Stimulated activated CD8-positive, alpha-beta memory T cell treated with anti-CD3 and anti-CD28 coated beads, Interleukin-7, amount 100 ng/mL, for 24 hours (primary cell): ENCODE data around the gene KLF8.
A peak's percentile ranks its signal among the peaks of the same experiment; 100 is the strongest.
"Not testable (repeated sequence)": the region's sequence is repeated elsewhere in the genome, so short reads cannot be mapped to it uniquely, and the experiment has no call there.

Experiments used
- DNase-seq: peaks from one replicate; pipeline ENCODE4 v3.0.0-alpha.2; 2020; ENCODE audit warnings: low read depth

The KLF8 gene

DNA sequence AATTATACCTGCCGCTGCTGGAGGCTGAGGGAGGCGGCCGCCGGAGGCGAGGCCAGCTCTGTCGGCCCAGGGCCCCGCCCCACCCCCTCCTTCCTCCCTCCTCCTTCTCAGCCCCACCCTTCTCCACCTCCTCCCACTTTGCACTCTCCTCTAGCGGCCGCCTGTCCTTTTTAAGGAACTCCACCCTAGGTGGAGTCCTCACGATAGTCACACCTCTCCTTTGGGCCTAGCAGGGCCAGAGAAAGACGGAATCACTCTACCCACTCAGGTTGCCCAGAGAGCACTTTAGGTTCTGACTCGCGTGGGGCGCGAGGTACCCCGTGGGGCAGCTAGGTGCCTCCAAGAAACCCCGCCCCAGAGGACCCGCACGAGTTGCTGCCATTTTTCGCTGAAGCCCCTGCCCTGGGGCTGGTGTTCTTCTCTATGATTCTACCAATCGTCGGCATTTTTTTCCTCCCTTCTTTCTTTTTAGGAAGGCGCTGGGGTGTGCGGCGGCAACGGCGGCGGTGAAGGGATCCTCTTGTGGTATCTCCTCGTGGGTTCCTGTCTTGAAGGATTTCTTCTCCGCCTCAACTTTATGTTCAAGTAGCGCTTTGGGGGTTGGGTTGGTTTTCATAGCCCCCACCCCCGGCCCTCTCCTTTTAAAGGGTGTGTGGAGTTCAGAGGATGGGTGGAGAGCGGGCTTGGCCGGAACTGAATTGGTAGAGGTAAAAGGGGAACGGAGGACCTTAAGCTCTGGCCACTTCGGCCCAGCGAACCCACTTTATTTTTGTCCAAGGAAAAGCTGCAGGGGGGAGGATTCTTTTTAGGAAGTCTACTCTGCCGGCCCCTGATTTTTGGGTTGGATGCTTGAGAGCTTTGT, at the start of gene KLF8:
KLF8 (plus strand) TSS at position 136 of the 862 bp plus-strand sequence. CDS start 979 bp downstream, outside the sequence.
- DNase-seq = no peak

DNA sequence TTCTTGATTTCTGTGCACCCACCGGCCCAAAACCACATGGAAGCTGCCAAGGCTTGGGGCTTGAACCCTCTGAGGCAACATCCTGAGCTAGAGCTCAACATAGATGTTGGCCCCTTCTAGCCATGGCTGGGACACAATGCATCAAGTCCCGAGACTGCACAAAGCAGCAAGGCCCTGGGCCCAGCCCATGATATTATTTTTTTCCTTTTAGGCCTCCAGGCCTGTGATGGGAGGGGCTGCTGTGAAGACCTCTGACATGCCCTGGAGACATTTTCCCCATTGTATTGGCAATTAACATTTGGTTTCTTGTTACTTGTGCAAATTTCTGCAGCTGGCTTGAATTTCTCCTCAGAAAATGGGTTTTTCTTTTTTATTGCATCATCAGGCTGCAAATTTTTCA, 25.2 kb upstream of the KLF8 start:
- DNase-seq = not testable (repeated sequence)

DNA sequence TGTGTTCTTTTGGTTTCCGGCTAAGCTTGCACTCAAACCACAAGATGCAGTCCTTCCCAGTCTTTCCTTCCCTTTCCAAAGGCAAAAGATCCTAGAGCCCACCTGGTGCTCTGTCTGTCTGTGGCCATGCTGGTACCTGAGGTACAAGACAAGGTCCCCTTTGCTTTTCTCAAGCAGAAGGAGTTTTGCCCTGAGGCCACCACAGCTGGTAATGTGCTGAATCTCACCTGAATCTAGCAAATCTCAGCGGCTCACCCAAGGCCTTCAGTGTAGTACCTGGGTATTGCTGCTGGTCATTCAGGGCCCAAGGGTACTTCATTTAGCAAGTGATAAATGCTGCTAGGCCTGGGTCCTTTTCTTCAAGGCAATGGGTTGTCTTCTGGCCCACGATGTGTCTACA, 20.5 kb upstream of the KLF8 start:
- no peak for DNase-seq

DNA sequence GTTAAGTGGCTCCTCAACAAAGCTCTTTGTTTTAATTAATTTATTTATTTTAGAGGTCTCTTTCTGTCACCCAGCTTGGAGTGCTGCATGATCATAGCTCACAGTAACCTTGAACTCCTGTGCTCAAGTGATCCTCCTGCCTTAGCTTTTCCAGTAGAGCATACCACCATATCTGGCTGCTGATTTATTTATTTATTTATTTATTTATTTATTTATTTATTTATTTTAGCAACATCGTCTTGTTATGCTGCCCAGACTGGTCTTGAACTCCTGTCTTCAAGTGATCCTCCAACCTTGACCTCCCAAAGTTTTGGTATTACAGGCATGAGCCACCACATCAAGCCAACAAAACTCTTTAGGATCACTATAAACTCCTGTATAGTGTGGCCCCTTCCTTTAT, 15.8 kb upstream of the KLF8 start:
- DNase-seq = no peak

DNA sequence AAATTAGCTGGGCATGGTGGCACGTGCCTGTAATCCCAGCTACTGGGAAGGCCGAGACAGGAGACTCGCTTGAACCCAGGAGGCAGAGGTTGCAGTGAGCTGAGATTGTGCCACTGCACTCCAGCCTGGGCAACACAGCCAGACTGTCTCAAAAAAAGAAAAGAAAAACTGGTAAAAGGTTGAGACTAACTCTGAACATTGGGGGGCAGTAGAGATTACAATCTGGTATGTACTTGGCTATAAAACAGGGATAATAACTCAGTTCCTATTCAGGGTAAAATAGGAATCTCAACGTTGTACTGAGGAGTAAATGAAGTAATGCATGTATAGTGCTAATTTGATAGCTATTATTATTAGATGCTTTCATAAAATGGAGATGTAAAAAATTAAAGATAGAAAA, 12.5 kb upstream of the KLF8 start:
- DNase-seq = no peak

DNA sequence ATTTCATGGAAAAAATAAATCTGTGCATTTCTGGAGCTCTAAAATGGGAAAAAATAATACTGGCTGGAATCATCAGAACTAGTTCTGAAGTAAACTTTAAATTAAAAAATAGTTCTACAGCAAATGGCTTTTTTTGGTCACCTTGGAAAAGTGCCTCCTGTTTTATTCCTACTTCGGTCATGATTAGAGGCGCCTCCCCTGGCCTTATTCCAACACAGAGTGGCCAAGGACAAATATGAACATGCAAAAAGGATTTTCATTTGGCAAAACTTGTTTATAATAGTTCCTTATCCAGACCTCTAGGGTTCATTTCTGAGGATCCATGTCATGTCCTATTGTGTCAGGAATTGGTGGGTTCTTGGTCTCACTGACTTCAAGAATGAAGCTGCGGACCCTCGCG, 11.1 kb upstream of the KLF8 start:
- DNase-seq = no peak

DNA sequence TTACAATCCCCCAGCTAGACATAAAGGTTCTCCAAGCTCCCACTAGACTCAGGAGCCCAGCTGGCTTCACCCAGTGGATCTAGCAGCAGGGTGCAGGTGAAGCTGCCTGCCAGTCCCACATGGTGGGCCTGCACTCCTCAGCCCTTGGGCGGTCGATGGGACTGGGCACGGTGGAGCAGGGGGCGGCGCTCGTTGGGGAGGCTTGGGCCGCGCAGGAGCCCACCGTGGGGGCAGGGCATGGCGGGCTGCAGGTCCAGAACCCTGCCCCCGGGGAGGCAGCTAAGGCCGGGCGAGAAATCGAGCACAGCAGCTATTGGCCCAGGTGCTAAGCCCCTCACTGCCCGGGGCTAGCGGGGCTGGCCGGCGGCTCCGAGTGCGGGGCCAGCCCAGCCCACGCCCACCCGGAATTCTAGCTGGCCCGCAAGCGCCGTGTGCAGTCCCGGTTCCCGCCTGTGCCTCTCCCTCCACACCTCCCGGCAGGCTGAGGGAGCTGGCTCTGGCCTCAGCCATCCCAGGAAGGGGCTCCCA, 9.6 kb upstream of the KLF8 start:
- DNase-seq = no peak

DNA sequence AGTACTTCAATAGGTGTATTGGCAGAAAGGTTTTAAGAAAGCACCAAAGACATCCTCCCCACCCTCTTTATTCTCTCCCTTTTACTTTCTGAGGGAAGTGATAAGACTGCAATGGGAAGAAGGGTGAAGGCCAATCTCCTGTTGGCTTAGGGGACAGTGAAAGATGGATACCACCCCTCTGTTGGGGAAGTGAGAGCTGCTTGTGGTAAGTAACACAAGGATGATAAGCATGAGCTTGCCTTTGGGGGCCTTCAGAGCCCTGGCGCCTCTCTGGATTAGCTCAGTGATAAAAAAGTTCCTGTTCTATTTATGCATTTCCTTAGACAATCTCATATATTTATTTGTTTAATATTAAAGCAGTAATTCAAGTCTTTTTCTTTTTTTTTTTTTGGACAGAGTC, 5.2 kb upstream of the KLF8 start:
- no peak for DNase-seq

DNA sequence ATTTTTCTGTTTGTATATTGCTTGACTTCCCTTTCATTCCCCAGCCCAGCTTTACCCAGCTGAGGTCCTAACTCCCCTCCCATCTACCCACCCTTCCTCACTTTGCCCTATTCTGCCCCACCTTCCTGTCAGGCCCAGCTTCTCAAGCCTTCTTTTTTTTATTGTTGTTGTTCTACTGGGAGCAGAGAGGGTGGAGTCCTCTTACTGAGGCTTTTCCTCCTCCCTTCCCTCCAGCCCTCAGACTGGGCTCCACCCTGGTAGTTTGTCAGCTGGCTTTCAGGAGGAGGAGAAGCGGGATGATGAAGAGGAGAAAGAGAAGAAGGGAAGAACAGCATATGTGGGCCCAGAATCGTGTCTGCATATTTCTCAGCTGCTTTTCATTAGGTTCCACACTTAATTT, 3.2 kb upstream of the KLF8 start:
- no peak for DNase-seq

DNA sequence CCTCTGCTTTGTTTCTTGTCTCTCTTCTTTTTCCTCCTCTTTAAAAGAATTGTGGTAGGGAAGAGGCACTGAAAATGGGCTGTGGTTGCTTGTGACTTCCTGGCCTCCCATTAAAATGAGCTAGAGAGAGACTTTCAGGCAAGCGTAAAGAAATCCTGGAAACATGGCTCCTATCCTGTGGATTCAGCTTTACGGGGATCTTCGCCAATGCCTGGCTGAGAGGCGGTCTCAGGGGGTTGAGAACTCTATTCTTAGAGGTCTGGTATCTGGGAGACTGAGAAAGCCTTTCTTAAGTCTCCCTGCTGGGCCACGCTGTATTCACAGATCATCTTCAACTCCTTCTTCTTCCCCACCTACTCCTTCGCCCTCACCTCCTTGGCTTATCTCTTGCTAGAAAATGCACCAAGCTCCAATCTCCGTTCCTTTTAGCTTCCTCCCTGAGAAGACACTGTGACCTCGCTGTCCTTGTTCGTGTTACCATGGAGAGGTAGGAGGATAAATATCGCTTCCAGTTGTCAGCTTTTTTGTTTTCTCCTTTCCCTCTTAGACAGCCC, 542 bp upstream of the KLF8 start:
- DNase-seq = no peak

DNA sequence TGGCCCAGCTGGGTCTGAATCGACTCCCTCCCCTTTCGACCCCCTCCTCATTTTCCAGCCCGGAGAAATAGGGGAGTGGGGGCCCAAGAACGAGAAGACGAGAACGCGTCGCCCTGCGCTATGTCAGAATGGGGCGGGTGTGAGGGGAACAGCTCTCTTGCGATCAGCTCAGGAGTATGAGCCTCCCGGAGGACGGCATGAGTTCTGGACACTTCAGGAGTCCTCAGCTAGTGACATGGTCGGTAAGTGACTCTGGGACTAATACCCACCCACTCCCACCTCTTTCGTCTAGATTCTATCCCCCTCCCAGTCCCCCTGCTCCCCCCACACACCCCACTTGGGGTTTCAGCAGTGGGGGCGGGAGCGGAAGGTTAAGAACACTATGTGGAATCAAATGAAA, 944 bp downstream of the KLF8 start:
- no peak for DNase-seq

DNA sequence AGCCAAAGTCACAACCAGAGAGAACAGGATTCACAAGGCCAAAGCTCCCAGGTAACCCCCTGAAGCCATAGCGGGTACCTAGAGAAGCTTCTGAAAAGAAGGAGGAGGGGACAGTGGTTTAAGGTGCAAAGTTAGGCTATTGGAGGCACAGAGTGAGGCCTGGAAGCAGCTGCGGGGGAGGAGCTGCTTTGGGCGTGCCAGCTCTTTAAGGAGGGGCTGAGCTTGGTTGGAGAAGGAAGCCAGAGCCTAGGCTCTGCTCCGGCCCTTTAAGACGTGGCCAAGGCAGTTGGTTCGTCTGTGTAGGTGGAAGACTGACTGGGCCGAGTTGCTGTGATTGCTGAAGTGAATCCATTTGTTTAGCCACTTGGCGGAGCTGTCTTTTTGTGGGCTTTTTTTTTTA, 1.5 kb downstream of the KLF8 start:
- no peak for DNase-seq

DNA sequence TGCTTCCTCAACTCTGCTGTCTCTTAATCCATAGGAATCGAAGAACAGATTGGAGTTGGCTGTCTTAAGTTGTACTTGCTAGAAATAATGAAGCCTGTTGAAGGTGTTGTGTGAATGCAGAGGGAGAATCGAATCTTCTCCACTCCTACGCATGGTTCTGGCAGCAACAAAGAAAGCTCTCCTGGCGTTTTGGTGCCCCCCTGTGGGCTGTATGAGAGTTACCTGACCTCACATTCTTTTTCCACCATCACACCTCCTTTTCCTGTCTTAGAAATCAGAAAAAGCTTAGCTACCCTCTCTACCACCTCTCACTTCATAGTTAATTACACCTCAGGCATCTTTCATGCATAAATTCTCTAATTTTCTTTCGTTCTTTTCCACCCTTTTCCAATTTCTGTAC, 16.3 kb downstream of the KLF8 start:
- DNase-seq = peak; percentile 21

DNA sequence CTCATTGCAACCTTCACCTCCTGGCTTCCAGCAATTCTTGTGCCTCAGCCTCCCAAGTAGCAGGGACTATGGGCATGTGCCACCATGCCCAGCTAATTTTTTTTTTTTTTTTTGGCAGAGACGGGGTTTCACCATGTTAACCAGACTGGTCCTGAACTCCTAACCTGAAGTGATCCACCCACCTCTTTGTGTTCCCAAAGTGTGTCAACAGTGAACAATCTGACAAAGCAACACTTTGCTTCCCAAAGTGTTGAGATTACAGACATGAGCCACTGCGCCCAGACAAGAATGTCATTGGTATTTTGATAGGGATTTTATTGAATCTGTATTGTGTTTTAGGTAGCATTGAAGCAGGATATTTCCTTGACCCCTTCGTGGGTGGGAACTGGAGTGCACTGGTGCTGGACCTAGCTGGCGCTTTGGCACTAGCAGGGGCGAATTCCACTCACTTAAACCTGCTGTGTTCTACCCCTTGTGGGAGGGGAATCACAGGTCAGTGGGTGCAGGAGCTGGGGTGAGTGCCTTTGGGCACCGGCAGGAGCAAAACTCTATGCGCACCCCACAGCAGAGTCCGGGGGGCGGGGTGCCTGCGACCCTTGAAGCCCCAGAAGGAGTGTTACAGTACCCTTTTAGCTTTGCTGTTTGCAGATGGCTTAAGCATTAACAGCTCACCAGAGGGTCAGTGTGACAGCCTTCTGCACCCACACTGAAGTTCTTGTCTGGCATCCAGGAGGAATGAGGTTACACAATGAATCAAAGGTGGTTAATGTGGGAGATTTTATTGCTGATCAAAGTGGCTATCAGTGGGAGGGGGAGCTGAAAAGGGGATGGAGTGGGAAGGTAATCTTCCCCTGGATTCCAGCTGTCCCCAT, 21.9 kb downstream of the KLF8 start:
- DNase-seq = no peak

DNA sequence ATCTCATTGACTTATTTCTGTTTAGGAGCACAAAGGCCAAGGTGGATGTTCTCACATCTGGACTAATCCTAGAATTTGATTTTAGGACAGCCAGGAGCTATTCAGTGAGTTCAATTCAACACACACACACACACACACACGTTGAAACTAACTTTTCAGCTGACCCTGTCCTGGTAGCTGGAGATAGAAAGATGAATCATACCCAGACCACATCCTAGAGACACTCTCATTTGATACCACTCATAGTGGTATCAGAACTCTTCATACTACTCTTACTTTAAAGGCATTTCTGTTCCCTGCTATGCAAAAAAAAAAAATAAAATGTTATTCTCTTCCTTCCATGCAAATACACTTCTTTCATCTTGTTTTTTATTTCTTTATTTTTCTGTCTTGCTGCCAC, 36.7 kb downstream of the KLF8 start:
- DNase-seq = no peak

DNA sequence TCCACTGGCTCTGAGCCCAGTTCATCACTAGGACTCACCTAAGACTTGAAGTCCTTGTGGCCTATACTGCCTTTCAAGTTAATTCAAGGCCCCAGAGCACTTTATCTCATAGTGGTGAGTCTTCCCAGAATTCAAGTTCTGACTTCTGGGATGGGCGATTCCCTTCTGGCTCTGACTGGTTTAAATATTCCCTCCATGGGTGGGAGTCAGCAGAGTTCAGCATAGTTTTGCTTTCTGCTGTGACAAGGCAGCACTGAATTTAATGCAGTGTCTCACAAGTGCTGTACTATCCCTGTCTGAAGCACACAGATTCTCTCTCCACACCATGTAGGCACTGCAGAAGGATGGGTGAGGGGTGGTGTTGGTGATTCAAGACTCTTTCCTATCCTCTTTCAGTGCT, 46.5 kb downstream of the KLF8 start:
- DNase-seq = no peak

DNA sequence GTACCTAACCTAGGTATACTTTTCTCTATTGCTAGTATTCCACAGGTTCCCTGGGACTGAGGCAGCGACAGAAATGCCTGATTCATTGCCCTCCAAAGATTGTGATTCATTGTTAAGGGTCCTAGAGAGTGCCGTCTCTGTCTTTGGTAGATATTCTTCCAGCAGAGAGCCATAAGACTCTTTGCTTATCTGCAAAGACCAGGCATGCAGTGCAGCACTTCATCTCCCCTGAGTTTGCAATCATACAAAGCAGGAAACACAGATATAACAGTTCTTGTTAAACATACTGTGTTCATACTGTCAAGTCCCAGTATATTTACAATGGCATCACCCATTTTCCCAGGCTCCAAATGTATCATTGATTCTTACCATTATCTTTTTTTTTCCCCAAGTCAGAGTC, 47.7 kb downstream of the KLF8 start:
- DNase-seq = no peak

DNA sequence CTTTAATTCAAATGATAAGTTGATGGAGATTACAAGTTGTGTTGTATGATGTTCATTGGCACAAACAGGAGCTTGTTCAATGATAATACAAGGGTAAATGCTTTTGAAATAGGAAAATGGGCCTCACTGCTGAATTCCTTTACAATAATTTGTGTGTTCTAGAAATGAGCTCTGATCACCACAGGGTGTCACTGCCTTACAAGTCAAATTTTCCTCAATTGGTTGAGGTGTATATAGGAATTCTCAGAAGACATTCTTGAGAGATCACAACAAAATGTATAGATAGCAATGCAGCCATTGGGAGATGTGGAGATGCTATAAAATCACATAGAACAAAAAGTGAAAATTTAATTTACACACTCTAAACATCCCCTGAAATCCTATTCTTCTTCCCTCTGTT, 49.6 kb downstream of the KLF8 start:
- no peak for DNase-seq

DNA sequence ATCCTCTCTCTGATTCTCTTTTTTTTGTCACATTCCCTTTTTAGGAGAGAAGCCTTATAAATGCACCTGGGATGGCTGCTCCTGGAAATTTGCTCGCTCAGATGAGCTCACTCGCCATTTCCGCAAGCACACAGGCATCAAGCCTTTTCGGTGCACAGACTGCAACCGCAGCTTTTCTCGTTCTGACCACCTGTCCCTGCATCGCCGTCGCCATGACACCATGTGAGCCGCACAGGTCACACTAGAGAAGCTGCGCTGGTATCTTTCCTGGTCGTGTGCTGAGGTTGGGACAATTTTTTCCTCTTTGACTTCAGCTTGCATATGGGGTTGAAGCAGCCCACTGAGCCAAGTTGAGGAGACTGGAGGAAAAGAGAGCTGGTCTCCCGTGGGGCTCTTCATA, 52.1 kb downstream of the KLF8 start:
- no peak for DNase-seq

DNA sequence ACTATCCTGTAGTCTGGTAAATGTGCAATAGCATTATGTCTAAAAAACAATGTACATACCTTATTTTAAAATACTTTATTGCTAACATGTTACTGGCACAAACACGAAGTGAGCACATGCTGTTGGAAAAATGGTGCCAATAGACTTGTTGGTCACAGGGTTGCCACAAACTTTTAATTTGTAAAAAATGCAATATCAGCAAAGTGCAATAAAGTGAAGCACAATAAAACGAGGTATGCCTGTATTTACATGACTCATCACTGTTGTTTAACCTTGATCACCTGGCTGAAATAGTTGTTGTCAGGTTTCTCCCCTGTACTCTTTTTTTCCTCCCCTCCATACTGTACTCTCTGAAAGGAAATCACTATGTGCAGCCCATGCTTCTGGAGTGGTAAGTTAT, 56.5 kb downstream of the KLF8 start:
- DNase-seq = no peak

DNA sequence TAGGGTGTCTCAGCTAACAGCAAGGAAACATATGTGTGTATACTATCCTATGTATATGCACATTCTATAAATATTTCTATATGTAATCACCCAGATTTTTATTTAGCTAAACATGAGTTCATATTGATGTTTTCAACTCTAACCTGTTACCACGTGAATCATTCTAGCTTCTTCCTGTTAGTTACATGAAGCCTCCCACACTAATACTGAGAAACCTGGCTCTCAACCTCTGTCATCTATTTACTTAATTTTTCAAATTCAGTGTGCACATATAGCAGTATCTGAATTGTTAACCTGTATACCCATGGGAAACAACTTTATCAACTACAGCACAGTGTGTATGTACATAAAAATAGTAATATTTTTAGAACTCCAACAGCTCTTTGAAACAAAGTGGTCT, 57.3 kb downstream of the KLF8 start:
- no peak for DNase-seq

DNA sequence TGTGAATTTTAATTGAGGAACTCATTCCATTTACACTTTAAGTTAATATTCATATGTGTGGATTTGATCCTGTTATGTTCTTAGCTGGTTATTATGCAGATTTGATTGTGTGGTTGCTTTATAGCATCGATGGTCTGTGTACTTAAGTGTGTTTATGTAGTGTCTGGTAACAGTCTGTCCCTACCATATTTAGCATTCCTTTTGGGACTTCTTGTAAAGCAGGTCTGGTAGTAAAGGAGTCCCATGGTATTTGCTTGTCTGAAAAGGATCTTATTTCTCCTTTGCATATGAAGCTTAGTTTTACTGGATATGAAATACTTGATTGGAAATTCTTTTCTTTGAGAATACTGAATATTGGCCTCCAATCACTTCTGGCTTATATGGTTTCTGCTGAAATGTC, 76.6 kb downstream of the KLF8 start:
- no peak for DNase-seq

DNA sequence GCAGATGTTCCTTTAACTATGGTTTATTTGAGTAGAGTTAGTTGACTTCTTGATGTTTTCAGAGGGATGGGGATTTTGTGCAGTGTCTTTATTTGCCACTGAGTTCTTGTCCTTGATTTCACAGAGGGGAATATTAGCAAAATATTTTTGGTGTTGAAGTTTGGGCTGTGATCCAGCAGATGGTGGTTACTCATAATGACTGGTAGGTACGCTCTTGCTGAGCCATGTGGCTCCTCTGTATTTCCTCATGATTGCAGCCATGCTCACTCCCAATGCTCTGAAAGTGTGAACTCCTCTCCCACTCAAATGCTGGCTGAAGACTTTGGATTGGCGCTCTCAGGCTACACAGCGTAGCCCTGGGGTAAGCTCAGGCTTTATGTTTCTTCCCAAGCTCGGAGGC, 77.7 kb downstream of the KLF8 start:
- DNase-seq = no peak
